Brain pericyte (primary cell): ENCODE measurements around the gene RNASE13.

Experiments used
- DNase-seq: peaks from one replicate; pipeline ENCODE4 v3.0.0-alpha.2; 2012; ENCODE audit warnings: low read depth, low spot score

Gene RNASE13

GRCh38 chr14:21066882-21067502, 32.4 kb upstream of the RNASE13 start:
- DNase-seq = no peak

- no peak for DNase-seq
Observed at GRCh38 chr14:21063479-21063878, 28.9 kb upstream of the RNASE13 start.

DNA sequence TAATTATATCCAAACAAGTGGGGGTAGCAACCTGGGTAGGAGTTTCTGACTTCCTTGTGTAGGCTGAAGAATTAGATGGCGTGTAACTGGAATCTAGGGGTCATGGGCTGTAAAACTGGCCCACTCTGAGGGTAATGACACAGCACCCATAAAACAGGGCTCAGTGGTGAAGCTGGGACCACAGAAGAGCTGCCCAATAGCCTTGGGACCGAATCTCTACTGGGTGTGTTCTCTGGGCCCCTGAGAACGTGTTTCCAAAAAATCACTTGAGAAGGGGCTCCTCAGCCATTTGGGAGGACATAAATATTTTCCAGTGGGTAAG, 26.7 kb upstream of the RNASE13 start:
- no peak for DNase-seq

GRCh38 chr14:21060614-21061346, 26.2 kb upstream of the RNASE13 start:
- DNase-seq = no peak

GRCh38 chr14:21059842-21060613, 25.4 kb upstream of the RNASE13 start:
- no peak for DNase-seq

DNA sequence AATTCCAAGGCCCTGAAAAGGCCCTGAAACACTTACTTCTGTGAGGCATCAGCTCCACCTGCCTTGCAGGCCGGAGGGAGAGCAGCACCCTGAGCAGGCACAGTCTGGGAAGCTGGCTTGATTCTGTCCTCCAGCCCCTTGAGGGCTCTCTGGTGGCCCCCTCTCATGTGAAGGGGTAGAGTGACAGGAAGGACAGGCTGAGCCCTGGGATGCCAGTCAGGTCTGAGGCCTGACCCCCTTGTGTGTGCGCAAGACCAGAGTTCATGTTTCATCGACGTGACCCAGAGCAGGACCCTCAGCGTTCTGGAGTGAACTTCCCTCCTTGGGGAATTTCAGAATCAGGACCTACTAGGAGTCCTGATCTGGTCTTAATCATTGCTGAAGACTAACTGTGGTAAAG, 24.3 kb upstream of the RNASE13 start:
- no peak for DNase-seq

GRCh38 chr14:21057803-21058675, 23.4 kb upstream of the RNASE13 start, which contains the start of gene RNASE8:
Gene RNASE8 (plus strand): TSS chr14:21057822. CDS start chr14:21057893, 71 bp downstream.
- DNase-seq = no peak

- no peak for DNase-seq
Observed at GRCh38 chr14:21056520-21057163, 22.0 kb upstream of the RNASE13 start.

DNA sequence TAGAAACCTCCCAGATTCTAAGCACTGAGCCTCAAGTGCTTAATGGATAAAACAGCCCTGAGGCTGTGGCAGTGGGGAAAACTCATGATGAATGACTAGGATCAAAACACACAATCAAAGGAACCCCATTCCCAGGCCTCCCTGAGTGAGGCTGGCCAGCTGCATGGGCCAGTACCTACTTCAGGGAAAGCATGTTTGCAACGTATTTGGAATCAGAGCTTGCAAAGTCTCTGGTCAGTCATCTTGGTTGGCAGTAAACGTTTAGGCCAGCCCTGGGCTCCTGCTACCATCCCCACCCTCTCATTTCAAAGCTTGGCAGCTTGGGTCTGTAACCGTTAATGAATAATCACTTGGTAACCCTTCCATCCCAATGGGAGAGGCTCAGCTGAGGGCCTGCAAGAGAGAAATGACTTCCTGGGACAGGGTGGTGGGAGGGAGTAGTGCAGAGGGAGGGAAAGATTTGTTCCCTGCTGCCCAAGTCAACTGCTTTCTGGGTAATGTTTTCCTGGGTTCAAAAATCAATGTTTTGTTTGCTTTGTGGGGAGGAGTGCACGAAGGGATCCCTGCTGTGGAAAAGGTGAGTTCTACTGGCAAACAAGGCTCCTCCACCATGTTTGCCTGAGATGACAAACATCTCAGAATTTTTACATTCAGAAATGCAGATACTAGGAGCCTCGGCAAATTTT, 21.0 kb upstream of the RNASE13 start:
- no peak for DNase-seq

- no peak for DNase-seq
Observed at GRCh38 chr14:21054768-21055145, 20.1 kb upstream of the RNASE13 start.

DNA sequence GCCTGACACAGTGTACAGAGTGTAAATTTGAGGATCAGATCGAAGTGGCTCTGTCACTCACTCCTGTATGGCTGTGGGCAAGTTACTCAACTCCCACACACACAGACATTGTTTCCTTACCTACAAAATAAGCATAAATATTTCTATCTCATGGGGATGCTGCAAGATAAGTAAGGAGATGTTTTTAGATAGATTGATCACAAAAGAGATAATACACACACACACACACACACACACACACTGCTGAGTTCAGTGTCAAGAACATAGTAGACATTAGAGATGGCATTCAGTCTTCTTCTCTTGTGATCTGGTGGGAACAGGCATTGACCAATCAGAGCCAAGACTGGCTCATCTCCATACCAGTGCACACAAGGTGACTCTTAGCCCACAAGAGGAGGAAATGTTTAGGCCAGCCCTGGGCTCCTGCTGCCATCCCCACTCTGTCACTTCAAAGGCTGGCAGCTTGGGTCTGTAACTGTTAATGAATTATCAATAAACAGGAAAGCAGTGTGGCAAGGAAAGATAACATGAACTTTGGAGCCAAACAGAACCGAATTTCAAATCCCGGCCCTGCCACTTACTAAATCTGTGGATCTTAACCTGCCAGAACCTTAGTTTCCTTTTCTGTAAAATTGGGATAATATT, 19.6 kb upstream of the RNASE13 start:
- DNase-seq = no peak

- DNase-seq = no peak
Observed at GRCh38 chr14:21053184-21054122, 18.8 kb upstream of the RNASE13 start.

DNA sequence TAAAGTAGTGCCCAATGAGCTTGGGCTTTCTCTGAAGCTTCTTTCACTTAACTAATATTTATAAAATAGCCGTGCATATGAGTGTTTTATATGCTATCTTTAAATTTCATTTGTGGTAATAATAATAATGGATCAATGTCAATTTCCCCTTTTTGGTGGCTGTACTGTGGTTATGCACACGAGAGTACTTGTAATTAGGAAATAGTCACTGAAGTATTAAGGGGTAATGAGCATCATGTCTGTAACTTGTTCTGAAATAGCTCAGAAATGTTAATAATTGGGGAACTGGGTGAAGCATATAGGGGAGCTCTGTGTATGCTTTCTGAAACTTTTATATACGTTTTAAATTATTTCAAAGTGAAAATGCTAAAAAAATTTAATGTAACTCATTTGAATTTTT, 16.0 kb upstream of the RNASE13 start:
- no peak for DNase-seq

DNA sequence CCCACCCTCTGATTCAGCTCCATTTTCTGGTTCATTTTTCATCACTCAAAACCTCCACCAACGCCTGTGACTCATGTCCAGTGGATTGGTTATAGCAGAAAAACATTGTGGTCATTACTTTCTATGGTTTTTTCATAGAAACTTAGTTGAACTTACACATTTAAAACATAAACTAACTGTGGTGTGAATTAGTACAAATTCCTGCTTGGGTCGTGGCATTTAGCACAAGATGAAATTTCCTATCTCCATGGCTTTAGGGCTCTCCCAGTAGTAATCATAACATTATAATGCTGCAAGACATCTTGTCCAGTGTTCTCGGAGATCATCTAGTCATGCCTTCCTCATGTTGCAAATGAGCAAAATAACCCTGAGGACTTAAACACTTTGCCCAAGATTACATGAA, 14.7 kb upstream of the RNASE13 start:
- no peak for DNase-seq

- no peak for DNase-seq
Observed at GRCh38 chr14:21048638-21049037, 14.0 kb upstream of the RNASE13 start.

DNA sequence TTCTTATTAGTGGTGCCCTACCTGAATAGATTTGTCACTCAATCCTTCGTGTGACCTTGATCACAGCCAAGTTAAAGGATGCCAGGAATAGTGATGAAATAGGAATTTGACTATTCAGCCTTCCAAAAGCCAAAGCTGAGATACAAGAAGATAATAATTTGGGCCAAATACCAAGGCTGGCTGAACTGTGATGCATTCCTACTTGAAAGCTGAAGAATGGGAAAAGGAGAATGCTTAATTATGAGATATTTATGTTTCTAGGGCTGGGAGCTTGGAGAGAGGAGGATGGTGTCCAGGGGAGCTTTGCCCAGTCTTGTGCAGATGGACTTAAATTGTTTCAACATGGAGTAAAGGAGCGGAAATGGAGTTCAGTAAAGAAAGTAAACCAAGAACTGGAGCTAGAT, 12.8 kb upstream of the RNASE13 start:
- DNase-seq = no peak

GRCh38 chr14:21043974-21044618, 9.5 kb upstream of the RNASE13 start:
- no peak for DNase-seq

- DNase-seq = no peak
Observed at GRCh38 chr14:21043387-21043973, 8.9 kb upstream of the RNASE13 start.
